HG03354 (cell line): ENCODE results near the gene RAD51B.

Experiments used
- ATAC-seq: cut with Tn5 transposase; IDR thresholded peaks from one replicate; pipeline ENCODE4 v1.9.1; 2021; ENCODE audit warnings: mild to moderate bottlenecking; ENCODE audit not compliant: unreplicated experiment, poor library complexity, severe bottlenecking

RAD51B gene

DNA sequence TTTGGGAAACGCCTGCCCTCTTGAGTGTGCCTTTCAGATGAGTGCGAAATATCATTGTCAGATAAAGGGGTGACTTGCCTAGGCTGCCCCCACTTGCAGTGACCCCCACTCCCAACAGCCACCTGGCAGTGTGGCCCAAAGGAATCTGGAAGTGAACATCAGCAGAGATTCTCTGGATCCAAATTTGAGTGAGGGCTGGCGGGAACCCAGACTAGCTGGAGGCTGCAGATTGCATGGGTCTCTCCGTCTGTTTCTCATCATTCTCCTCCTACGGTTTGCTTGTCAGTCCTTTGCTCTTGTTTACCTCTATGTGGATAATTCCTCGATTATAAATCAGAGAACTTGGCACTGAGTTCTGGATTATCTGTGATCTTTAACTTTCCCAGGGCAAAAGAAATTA lies 692.5 kb downstream of the RAD51B start:
- no peak for ATAC-seq

DNA sequence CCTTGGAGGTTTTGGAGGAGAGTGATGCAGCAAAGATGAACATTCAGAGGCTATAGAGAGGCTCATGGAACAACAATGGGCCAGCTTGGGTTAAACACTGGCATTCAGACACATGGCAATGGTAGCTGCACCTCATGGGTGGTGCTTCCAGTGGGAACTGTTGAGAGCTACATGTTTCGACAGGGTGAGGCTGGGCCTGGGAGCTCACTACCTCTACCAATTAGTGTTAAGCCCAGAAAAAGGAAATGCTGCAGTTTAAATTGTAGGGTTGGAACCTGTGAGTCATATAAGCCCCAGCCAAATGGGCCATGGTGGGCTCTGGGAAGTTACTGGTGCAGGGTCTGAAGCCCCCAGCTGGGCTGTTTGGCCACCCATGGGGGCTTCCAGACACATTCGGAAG lies 693.6 kb downstream of the RAD51B start:
- peak; percentile 24 for ATAC-seq

DNA sequence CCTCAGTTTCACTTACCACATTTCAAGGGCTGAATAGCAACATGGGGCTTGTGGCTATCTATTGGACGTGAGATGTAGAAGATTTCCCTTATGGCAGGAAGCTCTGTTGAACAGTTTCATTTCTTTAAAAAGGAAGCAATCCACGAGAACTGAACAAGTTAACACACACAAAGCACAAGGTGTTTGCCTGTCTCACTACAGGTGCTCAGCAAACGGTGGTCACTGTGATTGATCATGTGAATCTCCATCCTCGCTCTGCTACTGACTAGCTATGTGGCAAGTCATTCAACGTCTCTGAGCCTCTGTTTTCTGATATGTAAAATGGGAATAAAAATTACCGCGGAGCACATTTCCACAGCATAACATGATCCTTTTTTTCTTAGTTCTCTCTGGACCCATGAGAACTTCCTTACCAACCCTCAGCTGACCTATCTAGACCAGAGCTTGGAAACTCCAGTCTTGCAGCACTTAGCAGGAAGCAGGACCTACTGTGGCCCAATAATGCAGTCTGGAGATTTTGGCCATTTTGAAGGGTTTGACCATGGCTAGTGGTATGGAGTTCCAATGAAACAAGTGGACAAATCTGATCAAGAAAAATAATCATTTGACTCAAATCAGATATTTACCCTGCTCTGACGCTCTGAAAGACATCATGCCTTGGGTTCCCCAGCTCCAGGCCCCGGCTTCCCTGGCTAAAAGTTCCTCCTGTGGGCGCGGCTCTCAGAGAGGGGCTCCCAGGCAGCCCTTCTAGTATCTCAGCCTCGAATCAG lies 694.4 kb downstream of the RAD51B start:
- ATAC-seq, result peak; percentile 81

DNA sequence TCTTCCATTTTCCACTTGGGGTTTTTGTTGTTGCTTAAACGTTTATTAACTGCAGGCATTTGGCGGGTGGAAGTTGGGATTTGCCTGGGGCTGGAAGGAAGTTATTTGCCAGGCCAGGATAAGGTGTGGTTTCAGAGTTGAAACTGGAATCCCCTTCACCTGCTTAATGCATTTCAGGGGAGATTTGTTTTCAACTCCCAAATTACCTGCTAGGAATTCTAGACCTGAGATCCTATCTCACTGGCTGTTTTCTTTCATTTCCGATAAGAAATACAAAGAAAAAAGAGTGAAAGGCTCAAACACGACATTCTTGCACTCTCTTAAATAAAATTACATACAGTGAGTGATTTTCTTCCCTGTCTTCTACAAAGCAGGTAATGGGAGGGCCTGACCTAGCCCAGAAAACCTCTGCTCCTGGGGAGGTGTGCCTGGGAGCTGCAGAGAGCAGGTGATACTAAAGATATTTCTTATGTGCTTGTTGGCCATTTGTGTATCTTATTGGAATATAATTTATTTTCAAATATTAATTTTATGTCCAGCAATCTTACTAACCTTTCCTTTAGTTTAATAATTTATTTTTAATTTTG lies 695.1 kb downstream of the RAD51B start:
- no peak for ATAC-seq

DNA sequence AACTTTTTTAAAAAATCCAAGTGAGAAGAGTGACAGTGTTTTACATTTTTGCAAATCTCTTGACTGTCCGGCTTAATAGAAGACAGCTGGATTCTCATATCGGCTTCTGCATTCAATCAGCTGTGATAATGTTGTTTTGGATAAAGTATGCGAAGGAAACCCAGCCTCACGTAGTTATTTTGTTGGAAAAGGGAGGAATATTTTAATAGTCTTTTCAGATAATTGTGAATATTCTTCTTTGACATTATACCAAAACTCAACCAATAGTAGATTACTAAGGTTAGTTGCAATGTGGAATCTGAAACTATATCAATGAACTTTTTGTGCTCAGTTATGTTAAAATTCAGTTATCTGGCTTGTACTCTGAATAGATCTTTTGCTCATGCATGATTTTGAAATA lies 696.8 kb downstream of the RAD51B start:
- no peak for ATAC-seq

DNA sequence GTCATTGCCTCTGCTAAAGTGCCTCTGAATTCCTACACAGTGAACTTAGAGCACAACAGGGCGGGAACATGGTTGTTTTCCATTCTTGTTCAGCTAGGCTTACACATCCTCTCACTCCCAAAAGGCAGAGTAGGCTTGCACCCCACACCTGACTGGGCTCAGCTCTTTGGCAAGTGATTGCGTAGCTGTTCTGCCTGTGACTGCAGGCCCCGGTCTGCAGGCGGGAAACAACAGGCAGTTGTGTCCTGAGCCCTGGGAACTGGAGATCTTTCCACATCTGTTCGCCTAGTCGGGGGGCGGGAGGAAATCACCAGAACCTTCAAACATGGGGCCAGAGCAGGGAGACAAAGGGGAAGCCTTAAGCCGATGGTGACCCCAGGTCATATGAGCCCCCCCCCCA lies 698.6 kb downstream of the RAD51B start:
- no peak for ATAC-seq

DNA sequence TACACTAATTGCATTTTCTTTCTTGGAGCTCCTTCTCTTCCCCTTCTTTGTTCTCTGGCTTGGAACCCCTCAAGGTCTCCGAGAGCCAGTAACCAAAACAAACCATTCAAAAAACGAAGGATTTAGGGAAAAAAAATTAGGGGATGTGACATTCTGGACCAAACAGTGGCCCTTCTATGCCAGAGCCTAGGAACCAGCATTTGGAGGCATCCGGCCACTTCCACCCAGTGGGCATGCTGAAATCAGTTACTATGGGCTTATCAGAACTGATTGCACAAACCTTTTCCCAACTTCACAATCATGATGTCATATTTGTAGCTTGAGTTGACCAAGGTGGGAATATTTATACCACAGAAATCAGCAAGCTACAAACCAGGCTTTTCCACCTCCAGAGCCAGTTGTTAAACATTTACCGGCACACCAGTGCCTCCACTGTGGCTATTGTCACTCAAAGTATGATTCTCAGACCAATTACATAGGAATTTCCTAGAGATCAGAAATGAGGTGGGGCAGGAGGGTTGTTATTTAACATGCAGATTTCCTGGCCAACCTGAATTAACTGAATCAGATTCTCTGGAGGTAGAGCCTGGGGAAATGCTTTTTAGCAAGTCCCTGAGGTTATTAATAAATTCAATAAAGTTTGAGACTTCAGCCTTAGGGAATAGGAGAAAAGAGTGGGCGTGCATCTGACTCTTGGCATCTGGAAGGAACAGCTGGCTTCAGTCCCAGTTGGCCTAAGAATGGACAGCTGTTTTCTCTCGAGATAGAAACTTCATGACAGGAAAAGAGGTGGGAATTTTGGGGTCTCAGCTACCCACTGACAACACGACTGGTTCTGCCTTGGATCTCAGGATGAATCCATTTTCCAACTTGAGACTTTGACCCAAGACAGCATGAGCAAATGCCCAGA lies 699.4 kb downstream of the RAD51B start:
- ATAC-seq, result no peak

DNA sequence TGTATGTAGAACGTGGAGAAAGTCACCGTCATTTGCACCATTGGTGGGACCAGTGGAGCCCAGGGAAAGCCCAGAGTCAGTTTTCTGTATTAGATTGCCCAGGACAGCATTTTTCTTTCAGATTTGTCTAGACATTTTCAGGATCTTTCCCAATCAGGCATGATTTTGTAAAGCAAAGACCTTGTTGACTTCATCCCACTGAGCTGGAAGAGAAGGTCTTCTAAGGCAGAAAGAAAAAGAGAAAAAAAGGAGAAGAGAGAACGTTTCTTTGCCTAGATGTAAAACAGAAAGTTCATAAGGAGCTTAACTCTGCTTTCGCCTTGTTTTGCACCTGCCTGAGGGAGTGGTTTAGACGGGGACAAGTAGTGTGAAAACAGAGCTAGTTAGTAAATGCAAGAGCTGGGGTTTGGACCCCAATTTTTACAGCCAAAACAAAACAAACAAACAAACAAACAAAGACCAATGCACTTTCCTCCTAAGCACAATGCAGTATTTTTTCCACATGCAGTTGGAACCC lies 700.1 kb downstream of the RAD51B start:
- peak; percentile 80 for ATAC-seq

DNA sequence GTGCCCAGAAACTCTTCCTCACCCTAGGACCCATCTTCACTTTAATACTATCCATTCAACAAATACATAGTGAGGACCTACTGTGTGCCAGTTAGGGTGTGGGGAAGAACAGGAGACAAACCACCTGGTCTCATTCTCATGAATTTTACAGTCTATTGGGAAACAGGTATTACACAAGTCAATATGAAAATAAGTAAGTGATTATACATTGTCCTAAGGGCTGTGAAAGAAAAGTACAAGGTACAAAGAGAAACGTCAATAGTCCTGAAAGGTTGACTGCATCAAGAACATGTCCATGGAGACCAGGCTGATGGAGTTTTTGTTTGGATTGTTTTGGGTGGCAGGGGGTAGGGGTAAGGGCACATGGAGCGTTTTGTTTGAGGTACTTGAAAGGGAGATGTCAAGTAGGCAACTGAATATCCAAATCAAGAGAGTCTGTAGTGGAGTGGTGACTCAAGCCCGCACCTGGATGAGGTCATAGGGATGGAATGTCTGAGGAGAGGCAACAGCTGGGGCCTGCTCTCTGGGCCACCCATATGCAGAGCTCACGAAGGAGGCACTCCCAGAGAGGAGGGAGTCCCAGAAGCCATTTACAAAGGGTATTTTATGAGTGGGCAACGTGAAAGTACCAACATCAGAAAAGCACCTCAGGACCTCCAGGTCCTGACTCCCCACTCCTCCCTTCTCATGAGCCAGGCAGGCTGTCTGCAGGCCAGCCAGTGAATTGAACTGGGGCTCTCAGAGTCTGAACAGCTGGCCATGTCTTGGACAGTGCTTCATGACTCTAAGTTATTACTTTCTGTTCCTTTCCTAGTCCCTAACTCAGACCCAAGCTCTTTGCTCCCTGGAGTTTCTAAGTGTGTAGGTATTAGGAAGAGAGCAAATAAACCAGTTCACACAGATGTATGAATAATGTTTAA lies 701.3 kb downstream of the RAD51B start:
- ATAC-seq, result peak; percentile 54

DNA sequence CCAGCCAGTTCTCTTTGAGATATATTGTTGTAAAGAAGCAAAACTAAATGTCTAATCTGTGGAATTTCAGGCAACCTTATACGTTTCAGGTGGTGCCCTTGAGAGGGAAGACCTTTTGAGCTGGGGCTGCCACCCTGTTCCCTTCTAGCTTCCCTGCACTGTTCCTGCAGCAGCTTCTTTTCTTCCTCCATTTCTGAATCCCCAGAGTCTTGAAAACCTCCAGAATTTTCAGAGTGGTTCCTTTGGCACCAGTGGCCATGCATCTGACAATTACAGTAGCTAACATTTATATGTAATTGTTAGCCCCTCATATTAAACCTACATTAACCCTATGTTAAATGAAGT lies 702.0 kb downstream of the RAD51B start:
- peak; percentile 19 for ATAC-seq

DNA sequence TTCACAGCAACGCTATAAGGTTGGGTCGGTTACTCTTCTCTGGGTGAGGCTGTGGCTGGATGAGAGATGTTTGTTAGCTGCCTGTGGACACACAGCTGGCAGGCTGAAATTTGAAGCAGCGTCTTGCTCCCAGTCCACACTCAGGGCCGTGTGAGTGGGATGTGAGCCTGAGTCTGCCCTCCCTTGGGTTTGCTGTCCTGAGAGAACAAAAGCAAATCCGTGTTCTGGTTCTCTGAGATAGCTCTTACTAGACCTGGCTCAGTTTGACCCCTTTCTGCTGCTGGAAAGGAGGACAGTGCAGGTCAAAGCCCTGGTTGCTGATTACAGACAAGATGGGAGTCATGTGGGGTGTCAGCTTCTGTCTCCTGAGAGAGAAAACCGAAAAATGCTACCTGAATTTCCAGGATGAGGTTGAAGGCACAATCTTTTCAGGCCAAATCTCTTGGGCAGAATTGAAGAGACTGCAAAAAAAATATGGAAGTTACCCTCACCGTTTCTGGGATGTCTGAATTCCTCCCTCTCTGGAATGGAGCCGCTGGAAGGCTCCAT lies 702.5 kb downstream of the RAD51B start:
- no peak for ATAC-seq

DNA sequence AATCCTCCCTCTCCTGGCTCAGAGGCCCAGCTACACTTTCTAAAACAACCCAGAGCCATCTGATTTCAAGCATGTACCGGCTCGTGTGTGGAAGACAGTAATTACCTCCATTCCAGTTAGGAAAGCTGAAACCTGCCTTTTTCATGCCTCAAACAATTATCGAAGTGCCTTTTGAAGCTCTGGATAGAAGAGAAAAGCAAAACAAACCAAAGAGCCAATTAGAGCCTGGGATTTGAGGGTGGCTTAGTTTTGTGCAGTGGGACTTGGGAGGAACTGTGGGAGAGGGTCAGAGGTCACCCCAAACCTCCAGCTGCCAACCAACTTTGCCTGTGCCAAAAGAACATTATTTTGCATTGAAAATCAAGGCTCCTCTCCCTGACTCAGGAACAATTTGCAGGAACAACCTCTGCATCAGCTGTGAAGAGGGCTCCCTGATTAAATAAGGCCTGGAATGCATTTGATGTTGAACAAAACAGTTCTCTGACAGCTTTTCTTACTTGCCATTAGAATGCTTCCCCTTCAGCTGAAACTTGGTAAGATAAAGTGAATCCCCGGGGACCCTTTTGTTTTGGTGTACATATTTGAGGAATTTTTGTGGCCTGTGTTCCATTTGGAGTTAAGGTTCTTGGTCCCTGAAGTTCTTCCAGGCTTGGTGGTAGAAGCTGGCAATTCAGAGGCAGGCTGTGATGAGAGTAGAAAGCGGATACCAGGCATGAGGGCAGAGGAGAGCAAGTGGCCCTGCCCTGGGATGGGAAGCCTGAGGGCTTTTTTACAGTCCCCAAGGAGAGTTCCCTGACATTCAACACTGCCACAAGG lies 703.1 kb downstream of the RAD51B start:
- ATAC-seq, result no peak

DNA sequence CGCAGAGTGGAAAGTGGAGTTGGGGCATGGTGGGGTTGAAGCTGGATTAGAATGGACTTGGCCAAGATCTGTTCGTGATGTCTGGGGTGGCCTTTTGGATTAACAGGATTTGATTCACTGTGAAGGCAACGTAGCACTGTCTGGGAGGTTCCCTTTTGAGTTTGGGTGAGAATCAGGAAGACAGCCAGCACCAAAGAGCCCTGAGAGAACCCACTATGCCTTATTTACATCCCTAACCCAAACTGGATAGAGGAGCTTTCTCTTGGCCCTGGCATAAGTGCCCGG lies 703.7 kb downstream of the RAD51B start:
- ATAC-seq, result no peak

DNA sequence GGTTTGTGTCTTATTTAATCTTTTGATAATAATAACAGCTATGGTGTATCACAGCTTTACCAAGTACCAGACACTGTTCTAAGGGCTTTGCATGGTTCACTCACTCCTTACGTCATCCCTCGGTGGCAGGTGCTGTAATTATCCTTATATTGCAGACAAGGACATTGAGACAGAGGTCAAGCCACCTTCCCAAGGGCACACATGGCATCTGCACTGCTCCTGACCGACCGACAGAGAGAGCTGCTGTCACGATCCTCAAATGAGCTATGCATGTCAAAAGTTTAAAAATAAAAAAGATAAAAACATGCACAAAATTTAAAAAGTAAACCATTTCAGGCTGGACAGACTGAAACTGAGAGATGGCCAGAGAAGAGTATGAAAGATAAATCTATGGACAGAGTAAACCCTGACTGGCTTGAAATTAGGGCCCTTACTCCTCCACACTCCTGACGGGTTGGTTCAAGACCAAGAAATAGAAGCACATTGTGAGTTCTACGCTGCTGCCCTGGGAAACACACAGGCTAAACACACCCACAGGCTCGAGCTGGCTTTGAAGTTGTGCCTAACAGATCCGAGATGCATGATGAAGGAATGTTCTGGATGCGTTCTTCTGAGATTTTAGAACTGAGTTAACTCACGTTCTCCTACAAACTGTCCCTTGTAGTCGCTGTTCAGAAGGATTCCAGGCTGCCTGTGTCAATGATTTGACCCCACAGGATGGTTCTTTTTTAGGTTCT lies 704.6 kb downstream of the RAD51B start:
- ATAC-seq, result no peak

DNA sequence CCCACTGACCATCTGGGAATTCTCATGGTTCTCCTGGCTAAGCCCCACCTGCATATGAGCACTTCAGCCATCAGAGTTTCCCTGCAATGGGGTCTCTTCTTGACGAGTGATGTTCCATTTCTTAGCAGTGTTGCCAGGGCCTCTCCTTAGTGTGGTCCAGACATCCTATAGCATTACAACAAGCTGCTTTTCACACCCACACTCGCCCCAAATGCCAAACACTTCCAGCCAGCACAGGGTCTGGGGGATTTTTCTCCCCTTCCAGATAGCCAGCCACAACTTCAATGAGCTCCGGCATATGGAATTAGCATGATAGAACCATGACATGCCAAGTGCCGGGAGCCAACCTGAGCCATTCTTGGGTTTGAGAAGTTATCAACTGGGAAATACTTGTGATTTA lies 705.9 kb downstream of the RAD51B start:
- ATAC-seq, result no peak

DNA sequence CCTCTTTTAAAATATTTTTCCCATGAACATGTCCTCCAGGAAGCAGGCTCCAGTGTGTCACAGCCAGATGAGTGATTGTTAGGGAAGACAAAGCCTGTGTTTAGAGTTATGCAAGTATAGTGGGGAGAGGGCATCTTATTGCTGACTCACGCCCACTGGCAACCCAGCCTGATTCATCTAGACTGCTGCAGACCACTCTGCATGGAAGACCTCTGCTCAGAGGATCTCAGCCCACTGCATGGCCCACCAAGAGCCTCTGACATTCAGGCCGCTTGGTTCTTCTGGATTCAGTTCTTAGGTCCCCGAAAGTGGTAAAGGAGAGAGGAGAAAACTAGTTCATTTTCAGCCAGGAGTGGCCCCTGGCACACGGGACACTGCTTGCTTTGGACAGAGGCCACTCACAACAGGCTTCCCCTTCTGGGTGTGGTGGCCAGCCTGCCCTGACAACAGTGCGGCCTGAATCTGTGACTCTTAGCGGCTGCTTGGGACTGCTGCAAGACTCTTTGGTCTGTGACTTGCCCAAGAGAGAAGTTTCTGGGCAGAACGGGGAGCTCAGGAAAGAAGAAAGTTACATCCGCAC lies 707.0 kb downstream of the RAD51B start:
- ATAC-seq, result no peak

DNA sequence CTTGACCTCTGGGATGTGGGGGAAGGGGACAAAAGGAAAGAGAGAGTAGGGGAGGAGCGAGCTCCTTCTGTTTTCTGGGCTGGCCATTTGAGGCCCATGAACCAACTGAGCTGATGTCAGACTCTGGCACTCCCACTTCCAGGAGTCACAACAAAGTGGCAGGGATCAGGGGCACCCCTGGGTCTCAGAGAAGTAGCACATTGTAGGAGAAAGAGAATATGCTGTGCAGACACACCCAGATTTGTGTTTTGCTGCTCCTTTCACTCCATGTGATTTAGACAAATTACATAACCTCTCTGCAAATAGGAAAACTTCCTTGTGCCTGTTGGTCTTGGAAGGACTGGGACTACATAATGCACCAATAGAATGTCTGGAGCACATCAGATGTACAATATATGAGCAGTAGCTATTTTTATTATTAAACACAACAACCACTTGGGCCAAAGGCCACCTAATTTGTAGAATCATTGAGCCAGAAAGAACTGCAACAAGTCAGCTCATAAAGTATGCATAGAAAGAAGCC lies 707.8 kb downstream of the RAD51B start:
- ATAC-seq, result no peak
